HG03108 (cell line): Measurements from ENCODE around the gene DMBX1.

Experiments used
- ATAC-seq: cut with Tn5 transposase; IDR thresholded peaks from one replicate; pipeline ENCODE4 v1.9.1; 2021; ENCODE audit warnings: moderate library complexity; ENCODE audit not compliant: unreplicated experiment

Gene DMBX1

DNA sequence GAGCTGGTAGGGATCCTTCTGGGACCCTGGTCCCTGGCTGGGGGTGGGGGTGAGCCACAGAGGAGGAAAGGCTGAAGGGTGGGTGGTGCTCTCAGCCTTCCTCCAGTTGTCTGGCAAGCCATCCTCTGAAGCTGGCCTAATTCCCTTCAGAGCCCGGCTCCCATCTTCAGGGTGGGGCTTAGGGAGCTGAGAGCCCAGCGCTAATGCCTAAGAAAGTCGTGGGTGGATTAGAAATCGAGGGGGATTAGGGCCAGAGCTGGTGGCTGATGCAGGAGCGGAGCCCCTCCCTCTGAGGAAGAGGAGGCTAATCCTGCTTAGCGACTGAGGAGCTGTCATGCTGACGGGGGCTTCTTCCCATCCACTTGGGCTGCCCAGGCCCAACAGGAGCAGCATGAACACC lies 30.8 kb upstream of the DMBX1 start:
- ATAC-seq: no peak

DNA sequence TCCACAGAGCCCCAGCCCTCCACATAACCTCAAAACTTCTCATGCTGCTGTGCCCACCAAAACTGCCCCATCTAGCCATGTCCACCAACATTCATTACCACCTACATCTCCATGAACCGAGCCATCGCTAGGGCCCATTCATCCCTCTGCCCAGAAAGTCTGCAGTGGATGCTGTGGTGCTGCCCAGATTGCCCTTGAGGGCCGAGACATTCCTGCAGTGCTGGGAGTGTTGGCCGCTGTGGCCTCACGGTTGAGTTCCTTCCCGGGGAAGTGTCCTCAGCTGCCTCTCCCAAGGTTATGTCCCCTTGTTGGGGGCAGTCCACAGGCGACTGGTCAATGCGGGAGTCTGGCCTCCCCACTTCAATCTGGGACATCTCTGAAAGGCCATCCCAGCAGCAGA lies 30.3 kb upstream of the DMBX1 start:
- no peak for ATAC-seq

DNA sequence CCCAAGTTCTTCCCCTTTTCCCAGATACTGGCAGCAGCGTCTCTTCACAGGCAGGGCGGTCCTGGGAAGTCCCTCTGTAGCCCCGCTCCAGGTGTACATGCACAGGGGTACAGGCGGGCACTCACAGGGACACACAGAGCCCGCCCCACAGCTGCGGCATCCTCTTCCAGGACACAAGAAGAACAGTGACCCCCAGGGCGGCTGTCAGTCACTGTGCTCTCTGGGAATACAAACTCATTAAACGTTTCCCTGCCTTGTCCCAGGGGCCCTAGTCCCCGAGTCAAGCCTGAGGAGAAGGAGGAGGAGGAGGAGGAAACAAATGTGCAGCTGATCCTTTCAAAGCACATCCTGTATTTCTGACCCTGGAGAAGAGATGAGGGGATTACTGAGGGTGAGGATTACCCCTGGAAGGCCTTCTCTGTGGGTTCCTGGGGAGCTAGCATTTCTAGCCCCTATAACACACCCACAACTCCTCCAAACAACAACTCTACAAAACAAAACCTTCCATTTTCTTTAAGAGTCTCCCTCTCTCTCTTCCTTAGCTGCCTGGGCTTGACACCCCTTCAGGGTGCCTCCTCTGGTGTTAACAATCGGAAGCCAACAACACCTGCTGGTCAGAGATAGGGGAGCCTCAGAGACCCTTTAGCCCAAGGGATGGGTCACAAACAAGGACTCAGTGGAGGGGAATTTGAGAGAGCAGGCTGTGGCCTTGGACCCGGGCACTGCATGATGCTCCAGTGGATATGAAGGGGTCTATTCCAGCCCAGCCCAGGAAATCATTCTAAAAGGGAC lies 28.4 kb upstream of the DMBX1 start:
- no peak for ATAC-seq

DNA sequence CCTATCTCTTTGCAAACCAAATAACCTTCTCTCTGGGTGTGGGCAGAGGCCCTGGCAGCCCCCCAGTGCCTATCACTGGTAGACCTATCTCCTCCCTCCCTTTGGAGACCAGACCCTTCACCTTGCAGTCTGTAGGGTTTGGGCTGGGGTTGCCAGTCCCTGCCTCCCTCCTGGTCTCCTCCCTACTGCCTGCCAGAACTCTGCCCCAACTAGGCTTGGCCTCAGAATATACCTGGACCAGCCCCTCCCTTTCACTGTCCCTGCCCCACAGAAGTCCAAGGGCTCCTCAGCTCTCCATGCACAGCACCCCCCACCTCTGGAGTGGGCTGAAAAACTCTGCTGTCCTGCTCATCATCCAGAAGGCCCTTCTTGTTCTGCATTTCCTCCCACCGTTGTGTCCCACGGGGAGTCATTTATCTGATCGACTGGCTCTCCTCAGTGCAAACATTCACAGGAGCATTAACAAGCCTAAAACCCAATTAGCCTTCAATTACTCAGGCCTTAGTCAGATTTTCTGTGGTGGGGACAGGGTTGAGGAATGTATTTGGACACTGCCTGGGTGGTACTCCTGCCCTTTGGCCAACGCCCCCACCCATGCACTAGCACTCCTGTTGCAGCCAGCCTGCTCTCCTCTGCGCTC lies 27.7 kb upstream of the DMBX1 start:
- ATAC-seq: no peak

DNA sequence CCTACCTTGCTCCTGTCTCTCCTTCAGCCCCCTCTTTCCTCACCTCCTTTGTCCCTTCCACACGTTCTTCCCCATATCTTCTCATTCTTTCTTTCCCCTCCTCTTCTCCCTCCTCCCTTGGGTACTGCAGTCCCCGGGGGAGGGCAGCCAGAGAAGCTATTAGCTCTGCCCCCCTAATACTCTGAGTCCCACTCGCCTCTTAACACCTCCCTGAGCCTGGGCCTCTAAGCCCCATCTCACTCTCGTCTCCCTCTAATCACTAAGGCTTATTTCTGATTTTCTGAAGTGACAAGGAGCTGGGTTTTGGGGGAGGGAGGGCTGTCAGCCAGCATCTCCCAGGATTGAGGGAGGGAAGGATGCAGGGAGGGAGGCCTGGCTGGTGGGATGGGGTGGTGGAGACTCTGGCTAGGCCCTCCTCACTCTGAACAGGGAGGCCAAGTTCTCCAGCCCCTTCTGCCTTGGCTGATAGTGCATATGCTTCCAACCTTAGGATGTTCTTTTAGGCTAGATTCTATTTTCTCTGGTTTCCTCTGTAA lies 25.6 kb upstream of the DMBX1 start:
- ATAC-seq: no peak

DNA sequence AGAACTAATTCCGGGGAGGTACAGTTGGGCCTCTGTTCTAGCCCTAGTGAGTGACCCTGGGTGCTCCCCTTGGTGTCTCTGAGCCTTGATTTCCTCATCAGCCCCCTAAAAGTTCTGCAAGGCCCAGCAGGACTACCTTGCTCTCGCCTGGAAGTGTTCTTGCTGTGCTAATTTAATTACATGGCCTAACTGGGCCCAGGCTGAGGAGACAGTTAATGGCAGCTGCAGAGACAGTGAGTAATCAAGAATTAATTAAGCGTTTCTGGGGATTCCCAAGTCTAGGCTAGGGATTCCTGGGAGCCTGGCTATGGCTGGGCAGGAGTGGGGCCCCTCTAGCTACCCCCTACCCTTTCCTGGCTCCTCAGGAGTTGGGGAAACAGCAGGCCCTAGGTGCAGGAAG lies 24.7 kb upstream of the DMBX1 start:
- no peak for ATAC-seq

DNA sequence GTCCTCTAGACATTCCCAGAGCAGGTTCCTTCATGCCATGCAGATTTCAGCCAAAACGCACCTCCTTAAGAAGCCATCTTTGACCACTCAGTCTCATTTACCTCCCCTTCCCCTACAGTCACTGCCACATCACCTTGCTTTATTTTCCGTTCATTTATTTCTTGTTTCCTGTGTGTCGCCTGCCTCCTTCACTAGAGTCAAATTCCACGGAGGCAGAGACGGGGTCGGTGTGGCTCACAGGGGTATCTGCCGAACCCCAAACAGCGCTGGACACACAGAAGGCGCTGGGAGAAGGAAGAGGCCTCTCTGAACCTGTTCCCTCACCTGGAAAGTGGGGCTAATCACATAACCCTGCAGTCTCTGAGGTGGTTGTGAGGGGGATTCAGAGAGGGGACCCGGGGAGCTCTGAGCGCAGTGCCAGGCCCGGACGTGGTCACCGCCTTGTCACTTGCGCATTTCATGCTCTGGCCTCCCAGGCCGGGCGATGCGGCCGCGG lies 23.6 kb upstream of the DMBX1 start:
- ATAC-seq: no peak

DNA sequence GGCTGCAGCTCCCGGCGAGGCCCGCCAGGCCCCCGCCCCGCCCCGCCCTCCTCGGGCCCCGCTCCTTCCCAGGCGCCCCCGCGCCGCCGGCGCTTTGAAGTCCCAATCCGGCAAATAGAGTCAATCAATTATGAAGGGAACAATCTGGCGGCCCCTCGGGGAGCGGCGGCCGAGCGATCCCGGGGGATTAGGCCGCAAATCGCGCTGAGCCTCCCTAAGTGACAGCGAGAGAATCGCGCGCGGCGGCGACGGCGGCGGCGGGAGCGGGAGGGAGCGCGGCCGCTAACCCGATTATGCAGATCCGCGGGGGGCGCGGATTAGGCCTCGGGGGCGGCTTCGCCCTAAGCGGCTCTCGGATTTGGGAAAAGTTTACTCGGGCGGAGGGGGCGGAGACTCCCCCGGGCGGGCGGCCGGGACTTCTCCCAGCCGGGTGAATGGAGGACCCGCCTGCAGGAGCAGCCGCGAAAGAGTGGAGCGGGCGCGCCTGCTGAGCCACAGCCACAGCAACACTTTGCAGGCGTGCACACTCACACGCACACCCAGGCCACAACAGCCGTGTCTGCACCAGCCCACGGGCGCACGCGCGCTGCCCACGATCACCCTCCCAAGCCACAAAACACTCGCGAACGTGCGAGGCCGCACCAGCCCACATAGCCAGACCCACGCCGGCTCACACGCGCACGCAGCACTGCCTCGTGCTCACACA lies 23.0 kb upstream of the DMBX1 start:
- no peak for ATAC-seq

DNA sequence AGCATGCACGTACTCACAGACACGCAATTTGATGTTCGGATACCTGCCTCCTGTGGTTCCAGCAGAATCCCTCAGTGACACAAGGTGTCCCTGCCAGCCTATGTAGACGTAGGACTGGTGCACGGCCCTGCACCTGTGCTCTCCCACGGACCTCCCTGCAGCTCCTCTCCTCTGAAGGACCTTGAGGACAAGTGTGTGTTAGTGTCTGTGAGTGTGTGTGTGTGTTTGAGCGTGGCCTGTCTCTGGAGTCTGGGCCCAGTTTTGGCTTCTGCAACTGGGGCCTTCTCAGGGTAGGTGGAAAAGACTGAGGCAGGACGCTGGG lies 22.5 kb upstream of the DMBX1 start:
- no peak for ATAC-seq

DNA sequence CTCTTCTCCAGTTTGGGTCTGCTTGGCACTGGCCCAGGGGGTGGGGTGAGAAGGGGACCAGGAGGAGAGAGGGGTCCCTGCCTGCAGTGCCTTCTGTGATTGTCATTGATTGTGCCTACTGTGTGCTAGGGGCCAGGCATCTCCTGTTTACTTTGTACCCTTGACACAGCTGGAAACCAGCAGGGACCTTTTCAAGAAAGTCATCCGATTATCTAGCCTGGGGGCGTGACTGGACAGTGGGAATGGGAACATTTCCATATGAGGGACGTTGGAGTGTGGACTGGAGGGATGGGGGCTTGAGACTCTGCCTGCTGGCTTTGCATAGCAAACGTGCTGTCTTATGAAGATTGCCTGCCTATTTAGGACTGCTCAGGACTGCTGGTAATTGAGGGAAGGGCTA lies 19.8 kb upstream of the DMBX1 start:
- no peak for ATAC-seq

DNA sequence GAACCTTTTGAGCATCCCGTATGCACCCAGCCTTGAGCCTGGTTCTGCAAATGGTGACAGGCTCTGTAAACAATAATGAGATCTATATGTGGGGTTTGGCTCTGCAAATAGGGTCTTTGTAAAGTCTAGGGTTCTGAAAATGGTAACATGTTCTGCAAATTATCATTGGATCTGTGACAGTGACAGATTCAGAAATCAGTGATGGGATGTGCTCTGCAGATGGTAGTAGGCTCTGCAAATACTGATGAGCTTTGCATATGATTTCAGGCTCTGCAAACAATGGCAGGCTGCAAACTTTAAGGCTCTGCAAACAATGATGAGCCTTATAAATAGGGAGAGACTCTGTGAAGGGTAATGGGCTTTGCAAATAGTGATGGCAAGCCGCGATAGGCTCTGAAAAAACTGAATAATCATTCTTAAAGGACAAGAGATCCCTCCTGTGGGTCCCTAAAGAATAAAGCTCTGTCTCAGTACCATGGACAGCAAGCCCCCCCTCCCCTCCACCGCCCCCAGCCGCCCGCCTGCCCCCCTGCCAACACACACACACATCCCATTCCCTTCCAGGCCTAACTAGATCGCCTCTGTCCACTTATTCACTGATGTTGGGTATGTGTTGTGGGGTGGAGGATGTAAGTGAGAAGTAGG lies 17.7 kb upstream of the DMBX1 start:
- no peak for ATAC-seq

DNA sequence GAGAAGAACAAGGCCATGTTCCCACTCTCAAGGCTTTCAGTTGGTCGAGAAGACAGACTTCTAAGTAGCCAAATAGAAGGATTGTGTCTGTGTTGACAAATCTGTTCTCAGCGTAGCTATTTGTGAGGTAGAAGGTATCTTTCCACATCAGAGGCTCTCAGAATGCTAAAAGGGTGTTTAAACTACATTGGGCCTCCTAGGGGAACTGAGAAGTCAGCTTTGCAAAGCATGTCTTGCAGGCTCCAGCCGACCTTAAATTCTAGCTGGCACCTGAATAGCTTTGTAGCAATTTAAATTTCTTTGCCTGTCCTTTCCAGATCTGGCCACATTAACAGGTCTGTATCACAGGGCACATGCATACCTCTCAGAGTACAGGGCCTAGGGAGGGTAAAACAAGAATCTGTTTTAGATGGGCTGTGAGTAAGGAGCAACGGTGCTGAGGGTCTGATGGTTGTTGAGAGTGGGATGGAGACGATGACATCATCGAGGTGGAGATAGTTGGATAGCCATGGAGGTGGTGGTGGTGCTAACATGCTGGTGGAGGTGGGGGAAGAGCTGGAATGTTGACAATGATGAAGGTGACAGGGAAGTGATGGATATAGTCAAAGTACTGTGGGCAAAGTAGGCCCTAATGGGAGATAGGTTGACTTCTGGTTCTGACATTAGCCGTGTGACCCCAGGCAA lies 17.0 kb upstream of the DMBX1 start:
- ATAC-seq: no peak

DNA sequence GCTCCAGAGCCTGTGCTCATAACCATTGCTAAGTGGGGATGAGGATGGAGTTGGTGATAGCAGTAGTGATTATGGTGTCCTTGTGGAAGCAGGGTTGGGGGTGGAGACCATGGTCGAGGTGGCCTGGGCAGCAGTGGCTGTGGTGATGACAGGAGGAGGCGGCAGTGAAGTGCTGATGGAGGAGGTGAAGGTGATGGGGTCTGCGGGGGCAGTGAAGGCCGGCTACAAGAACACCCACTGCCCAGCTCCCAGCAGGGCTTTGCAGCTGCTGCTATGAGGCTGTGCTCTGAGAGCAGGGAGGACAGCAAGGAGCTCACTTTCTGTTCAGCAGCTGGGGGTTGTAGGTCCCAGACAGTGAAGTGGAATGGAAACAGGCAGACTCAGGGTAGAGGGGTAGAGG lies 15.6 kb upstream of the DMBX1 start:
- no peak for ATAC-seq

DNA sequence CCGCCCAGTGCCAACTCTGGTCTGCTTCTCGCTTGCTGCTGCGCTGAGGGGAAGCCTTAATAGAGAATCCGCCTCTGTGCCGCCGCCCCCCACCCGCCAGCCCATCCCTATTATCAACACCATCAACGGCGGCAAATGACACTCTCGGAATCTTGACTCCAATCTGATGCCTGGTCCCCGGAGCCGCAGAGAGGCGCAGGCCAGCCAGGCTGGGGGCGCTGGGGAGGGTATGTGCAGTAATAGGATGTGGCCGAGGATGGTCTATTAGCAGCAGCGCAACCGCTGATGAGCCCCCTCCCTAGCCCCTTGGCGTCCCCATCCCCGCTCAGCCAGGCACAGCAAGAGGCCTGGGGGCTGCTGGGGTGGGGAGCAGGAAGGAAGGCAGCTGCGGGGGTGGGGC lies 15.1 kb upstream of the DMBX1 start:
- no peak for ATAC-seq

DNA sequence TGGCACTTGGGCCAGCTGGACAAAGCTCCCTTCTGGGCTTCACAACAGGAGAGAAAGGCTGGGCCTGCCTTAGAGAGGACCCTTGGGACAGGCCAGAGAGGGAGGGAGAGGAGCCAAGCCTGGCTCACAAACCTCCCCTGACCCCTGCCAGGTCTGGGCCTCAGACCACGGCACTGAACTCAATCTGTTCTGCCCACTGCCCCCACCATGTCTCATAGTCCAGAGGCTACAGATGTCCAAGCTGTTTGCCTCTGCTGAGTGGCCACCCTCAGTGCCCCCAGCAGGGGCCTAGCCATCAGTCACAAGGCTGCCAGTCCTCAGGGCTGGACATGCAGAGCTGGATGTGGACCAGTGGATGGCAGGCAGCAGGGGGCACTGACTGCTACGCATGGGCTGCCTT lies 13.0 kb upstream of the DMBX1 start:
- ATAC-seq: no peak

DNA sequence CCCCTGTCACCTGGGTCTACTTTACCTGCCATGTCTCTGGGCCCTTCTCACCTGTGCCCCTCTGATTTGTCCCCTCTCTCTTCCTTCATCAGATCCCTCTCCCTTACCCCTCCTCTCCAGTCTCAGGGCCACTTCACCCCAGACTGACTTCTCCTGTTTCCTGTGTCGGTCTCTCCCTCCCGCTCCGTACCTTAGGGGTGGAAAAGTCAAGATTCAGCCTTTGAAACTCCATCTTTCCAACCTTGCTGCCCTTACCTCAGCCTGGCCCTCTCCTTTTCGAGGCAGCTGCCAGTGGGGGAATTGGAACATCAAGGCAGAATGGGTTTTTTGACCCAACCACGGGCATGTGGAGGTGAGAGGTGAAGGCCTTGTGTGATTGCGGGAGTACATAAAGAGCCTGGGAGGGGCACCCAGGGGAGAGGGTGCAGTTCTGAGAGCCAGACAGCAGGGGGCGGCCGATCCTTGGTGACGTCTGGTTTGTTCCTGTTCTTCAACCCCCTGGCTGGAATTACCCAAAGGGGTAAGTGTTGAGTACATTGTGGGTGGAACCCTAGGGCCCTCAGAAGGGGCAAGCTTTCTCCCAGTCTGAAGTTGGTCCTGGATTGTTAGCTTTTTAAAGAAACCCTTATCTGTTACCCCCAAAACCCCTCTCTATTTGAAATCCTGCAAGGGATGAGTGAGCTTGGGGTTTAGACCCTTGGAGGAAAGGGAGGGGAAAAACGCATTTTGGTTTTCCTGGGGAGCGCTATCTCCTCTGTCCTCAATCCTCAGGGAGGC lies 12.3 kb upstream of the DMBX1 start:
- ATAC-seq: peak; percentile 62

DNA sequence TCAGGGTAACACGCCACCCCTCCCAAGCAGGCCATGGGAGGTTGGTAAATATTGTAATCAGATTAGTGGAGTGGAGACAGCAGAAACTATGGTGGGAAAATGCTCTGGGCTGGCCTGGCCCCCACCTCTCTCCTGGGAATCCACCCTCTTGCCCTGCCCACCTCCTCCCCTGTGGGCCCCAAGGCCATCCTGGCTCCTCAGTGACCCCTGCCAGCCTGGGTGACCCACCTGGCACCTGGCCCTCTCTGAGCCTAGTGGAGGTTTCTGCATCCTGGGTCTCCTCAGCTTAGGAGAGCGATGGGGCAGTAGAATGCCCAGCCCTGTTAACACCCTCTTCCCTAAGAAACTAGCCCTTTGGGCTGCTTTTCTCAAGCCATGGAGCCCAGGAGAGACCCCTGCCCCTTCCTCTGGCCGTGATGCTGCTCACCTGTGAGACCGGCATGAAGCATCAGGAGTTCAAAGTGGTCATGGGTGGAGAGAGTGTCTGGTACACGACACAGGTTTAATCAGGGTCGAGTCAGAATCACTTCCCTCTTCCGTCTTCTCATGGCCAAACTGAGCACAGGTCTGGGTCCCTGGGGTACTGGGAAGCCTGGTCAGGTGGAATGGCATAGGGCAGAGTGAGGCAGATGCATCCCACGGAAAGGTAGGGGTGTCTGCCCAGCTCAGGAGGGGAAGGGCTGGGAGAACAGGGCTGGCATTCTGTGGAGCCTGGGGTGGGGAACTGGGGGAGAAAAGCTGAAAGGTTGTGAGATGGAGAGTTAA lies 10.7 kb upstream of the DMBX1 start:
- ATAC-seq: no peak

DNA sequence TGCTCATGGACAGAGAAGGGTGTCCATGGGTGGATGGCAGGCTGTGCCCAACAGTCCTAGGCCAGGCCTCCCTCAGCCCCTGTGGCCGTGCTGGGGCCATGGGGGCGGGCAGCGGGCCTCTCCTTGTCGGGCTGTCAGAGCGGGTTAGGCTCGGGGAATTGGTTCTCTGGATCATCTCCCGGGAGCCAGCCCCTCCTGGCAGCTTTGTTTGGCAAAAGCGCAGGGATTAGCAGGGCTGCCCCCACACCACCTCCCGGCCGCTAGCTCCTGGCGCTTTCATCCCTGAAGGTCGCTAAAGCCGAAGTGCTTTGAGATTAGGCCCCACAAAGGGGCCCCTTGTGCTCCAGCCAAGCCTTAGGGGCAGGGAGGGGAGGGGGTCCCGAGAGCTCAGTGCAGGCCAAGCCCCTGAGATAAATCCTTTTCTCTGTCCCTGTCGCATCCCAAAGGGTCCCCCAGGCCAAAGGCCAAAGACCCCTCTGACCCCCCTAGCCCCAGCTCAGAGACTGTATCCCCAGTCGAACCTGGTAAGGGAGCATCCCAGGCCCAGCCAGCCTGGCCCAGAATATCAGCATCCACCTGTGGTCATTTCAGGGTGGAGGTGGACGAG lies 9.8 kb upstream of the DMBX1 start:
- no peak for ATAC-seq
